Fibroblast of lung (primary cell): ENCODE measurements around the gene HAAO. TPM values are rescaled to one million over a fixed set of nuclear protein-coding genes. Genes with fewer than 3 reads are reported as not detected.

Experiments
- DNase-seq, 2 donors: peaks; one replicate each; pipeline versions ENCODE4 v3.0.0 to v3.0.0-alpha.2; 2010; ENCODE audit warnings: low read depth in 2 of 2
- H2AFZ ChIP-seq: 2 replicates; pipeline ENCODE4 v1.5.1; 2012; ENCODE audit warnings: low read length, control low read depth, inconsistent platforms
- H3K27ac ChIP-seq: 2 replicates; pipeline ENCODE4 v1.5.1; 2011; ENCODE audit warnings: low read length, control low read depth; ENCODE audit not compliant: insufficient read depth
- H3K27me3 ChIP-seq: 2 replicates; pipeline ENCODE4 v1.5.1; 2011; ENCODE audit warnings: mild to moderate bottlenecking, low read length; ENCODE audit not compliant: control insufficient read depth, insufficient read depth
- H3K36me3 ChIP-seq: 2 replicates; pipeline ENCODE4 v1.5.1; 2011; ENCODE audit warnings: low read length; ENCODE audit not compliant: control insufficient read depth, insufficient read depth
- H3K4me1 ChIP-seq: 2 replicates; pipeline ENCODE4 v1.5.1; 2011; ENCODE audit warnings: low read length; ENCODE audit not compliant: control insufficient read depth, insufficient read depth; ENCODE audit errors: extremely low read depth
- H3K4me2 ChIP-seq: 2 replicates; pipeline ENCODE4 v1.5.1; 2011; ENCODE audit warnings: low read length, control low read depth; ENCODE audit not compliant: insufficient read depth; ENCODE audit errors: extremely low read depth
- H3K4me3 ChIP-seq, 4 experiments: fragments of 200-600 bp in 1 of 4; sonication (generic) in 1 of 4; replicated peaks in 1 of 4; 2 replicates each; pipeline ENCODE4 v1.5.1; 2011 to 2016; ENCODE audit warnings: low read length in 4 of 4, low read depth in 3 of 4, mild to moderate bottlenecking in 3 of 4, control low read depth in 2 of 4, inconsistent platforms in 1 of 4, mixed read lengths in 1 of 4; ENCODE audit not compliant: insufficient read depth in 1 of 4; ENCODE audit errors: control extremely low read depth in 1 of 4
- H3K79me2 ChIP-seq: 2 replicates; pipeline ENCODE4 v1.5.1; 2012; ENCODE audit warnings: mild to moderate bottlenecking, low read length, inconsistent platforms; ENCODE audit not compliant: control insufficient read depth, insufficient read depth
- H3K9ac ChIP-seq: 2 replicates; pipeline ENCODE4 v1.5.1; 2011; ENCODE audit warnings: mild to moderate bottlenecking, low read length, control low read depth; ENCODE audit not compliant: insufficient read depth
- H3K9me3 ChIP-seq: 2 replicates; pipeline ENCODE4 v1.5.1; 2012; ENCODE audit warnings: low read depth, low read length; ENCODE audit not compliant: control insufficient read depth, insufficient read depth
- H4K20me1 ChIP-seq: 2 replicates; pipeline ENCODE4 v1.5.1; 2011; ENCODE audit warnings: low read length; ENCODE audit not compliant: control insufficient read depth, insufficient read depth; ENCODE audit errors: extremely low read depth
- EZH2 ChIP-seq: IDR thresholded peaks from 2 replicates; pipeline ENCODE4 v1.5.1; 2012; ENCODE audit warnings: low read length, control low read depth, mild to moderate bottlenecking; ENCODE audit errors: missing control alignments
- polyA plus RNA-seq, 2 donors: library from polyadenylated mRNA; depleted of rRNA in 1 of 2; stranded (reverse) in 1 of 2; unstranded in 1 of 2; fragments of >200 nt; gene quantifications; 2 replicates each; pipeline ENCODE4 v1.2.1, GENCODE V29; 2011 to 2012; ENCODE audit warnings: missing spikeins in 1 of 2
- total RNA-seq: library from RNA; depleted of rRNA; stranded (reverse); fragments of >200 nt; gene quantifications from 2 replicates; pipeline ENCODE4 v1.2.1, GENCODE V29; 2014
- TF ChIP-seq, protein P1 (sequence below), 2 donors: IDR thresholded peaks in 1 of 2; conservative IDR thresholded peaks in 1 of 2; 1 replicate in 1 of 2; 2 replicates in 1 of 2; pipeline ENCODE4 v1.5.1; 2011 to 2012; ENCODE audit warnings: low read length in 2 of 2, control low read depth in 1 of 2, inconsistent platforms in 1 of 2, low read depth in 1 of 2, mild to moderate bottlenecking in 1 of 2

HAAO gene
- total and polyA plus RNA-seq, 2 donors (not counting 1 experiment from before 2014, with no cell fraction given), result 0.58 to 4.1 TPM

DNA sequence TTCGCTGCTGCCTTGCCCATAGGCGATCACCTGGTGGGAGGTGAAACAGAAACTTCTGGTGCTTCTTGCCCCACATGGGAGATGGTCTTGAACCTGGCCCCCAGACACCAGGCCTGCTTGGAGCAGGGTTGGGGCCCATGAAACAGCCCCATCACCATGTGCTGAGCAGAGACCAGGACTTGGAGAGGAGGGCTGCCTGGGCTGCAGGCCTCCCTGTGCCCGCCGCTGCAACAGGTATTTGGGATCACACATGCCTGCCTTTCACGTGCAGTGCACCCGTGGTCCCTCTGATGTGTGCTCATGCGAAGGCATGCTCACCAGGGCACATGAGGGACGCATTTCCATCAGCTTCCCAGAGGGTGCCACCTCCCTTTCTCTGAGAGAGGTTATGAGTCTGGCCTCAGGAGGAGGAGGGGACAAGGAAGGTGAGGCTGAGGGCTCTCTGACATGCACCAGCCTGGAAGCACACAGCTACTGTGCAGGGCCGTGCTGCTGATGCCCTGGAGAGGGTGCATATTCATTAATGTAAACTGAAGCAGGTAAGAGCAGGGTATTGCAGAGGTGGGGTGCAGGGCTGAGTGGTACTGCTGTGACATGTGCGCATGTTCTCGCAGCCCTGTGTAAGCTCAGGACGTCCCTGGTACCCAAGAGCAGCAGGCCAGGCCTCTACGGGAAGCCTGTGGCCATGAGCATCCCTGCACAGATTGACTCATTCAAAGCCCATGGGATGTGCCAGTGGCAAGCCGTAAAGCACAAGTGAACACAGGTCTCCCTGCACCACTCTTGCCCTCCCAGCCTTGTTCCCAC is 24.3 kb downstream of the HAAO start:
- H3K27ac ChIP-seq, result no peak overlapping the region
- no peak overlapping the region for H2AFZ ChIP-seq
- H3K9ac ChIP-seq, result no peak overlapping the region
- no peaks in the 10 kb centered on the region for H3K79me2 ChIP-seq
- no peaks in the 10 kb centered on the region for H3K9me3 ChIP-seq
- no peaks in the 10 kb centered on the region for H3K4me1 ChIP-seq
- H4K20me1 ChIP-seq, result no peaks in the 10 kb centered on the region
- no peak overlapping the region for H3K4me2 ChIP-seq
- no peak for DNase-seq
- no peaks in the 10 kb centered on the region for H3K36me3 ChIP-seq
- H3K4me3 ChIP-seq, result no peak overlapping the region
- no peaks in the 10 kb centered on the region for H3K27me3 ChIP-seq
- TF ChIP-seq EZH2, result no peak
- TF ChIP-seq, protein P1, sequence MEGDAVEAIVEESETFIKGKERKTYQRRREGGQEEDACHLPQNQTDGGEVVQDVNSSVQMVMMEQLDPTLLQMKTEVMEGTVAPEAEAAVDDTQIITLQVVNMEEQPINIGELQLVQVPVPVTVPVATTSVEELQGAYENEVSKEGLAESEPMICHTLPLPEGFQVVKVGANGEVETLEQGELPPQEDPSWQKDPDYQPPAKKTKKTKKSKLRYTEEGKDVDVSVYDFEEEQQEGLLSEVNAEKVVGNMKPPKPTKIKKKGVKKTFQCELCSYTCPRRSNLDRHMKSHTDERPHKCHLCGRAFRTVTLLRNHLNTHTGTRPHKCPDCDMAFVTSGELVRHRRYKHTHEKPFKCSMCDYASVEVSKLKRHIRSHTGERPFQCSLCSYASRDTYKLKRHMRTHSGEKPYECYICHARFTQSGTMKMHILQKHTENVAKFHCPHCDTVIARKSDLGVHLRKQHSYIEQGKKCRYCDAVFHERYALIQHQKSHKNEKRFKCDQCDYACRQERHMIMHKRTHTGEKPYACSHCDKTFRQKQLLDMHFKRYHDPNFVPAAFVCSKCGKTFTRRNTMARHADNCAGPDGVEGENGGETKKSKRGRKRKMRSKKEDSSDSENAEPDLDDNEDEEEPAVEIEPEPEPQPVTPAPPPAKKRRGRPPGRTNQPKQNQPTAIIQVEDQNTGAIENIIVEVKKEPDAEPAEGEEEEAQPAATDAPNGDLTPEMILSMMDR (conservative IDR thresholded peaks at IDR 0.05 in 1 of 2, IDR thresholded peaks at IDR 0.05 in 1 of 2; ENCODE audit: low read depth in 1 of 2, low read length in 2 of 2), result no peak

DNA sequence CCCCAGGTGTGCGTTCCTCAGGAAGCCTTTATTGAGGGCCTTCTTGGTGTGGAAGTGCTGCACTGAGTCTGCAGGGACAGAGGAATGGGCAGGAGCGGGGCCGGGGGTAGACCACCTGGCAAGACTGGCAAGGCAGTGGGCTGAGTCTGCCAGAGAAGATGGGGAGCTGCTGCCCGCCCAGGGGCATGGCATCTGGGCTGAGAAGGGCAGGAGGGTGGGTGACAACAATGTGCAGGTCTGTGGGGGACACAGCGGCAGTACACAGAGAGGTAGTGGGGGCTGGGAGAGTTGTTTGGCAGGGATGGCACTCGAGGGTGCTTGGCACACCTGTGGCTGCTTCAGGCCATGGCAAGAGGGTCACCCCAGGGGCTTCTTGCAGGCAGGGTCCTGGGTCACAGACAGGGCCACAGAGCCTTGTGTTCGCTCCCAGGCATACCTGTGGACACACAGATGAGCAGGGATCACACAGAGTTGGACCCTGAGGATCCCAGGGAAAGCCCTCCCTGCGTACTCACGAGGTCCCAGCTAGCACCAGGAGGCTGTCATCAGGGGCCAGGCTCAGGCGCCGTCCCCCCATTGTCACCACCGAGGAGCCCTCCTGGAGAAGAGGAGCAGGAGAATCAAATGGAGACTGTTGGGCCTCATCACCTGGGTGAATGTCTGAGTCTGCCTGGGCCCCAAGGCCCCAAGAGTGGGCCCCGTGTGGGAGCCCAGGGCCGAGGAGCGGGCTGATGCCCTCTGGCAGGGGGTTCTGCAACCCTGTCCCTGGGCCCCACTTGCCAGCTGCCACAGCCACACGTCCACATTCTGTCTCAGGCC is 25.1 kb downstream of the HAAO start:
- Histone ChIP-seq H3K9ac (no peak overlapping the region), H3K9me3 (no peaks in the 10 kb centered on the region), H3K27ac (no peak overlapping the region), H3K27me3 (no peaks in the 10 kb centered on the region), H4K20me1 (no peaks in the 10 kb centered on the region), H3K4me3 (no peak overlapping the region), H3K36me3 (no peaks in the 10 kb centered on the region), H3K4me1 (no peaks in the 10 kb centered on the region), H3K4me2 (no peak overlapping the region), H3K79me2 (no peaks in the 10 kb centered on the region), H2AFZ (no peak overlapping the region)
- TF ChIP-seq EZH2, result no peak
- TF ChIP-seq, protein P1 (conservative IDR thresholded peaks at IDR 0.05 in 1 of 2, IDR thresholded peaks at IDR 0.05 in 1 of 2; ENCODE audit: low read depth in 1 of 2, low read length in 2 of 2), result no peak
- DNase-seq, result no peak

DNA sequence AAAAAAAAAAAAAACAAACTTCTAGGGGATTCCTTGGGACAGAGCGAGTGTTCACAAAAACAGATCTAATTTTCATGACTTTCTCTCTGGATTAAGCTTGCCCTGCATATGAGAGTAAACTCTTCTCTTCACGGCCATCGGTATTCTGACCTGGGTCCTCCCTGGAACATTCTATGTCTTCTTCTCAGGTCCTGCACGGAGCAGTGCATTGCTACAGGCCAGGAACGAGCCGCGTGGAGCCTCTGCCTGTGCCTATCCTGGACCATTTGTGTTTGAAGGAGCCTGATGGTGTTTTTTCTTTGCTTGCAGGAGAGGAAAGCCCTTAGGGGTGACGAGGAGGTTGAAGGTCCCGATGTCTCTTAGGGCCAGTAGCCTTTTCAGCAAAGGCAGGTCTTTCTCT is 26.7 kb downstream of the HAAO start:
- Histone ChIP-seq H3K27me3 (no peaks in the 10 kb centered on the region), H3K9me3 (no peaks in the 10 kb centered on the region), H3K27ac (no peak overlapping the region), H3K79me2 (no peaks in the 10 kb centered on the region), H3K4me1 (no peaks in the 10 kb centered on the region), H3K4me2 (no peak overlapping the region), H4K20me1 (no peaks in the 10 kb centered on the region), H3K4me3 (no peak overlapping the region), H3K9ac (no peak overlapping the region), H3K36me3 (no peaks in the 10 kb centered on the region), H2AFZ (no peak overlapping the region)
- DNase-seq, result no peak
- TF ChIP-seq, protein P1 (conservative IDR thresholded peaks at IDR 0.05 in 1 of 2, IDR thresholded peaks at IDR 0.05 in 1 of 2; ENCODE audit: low read depth in 1 of 2, low read length in 2 of 2), result no peak
- no peak for TF ChIP-seq EZH2
